KMS-11 (cell line): Measurements from ENCODE around the gene RERE.

Source experiments
- H2AFZ ChIP-seq: fragments of 200-600 bp; sonication (generic); 2 replicates; pipeline ENCODE4 v1.6.1; 2016; ENCODE audit warnings: antibody characterized with exemption, mixed run types, low read depth
- H3K27ac ChIP-seq: fragments of 200-600 bp; sonication (generic); 2 replicates; pipeline ENCODE4 v1.6.1; 2016; ENCODE audit warnings: mild to moderate bottlenecking, mixed run types
- H3K27me3 ChIP-seq: fragments of 200-600 bp; sonication (generic); 2 replicates; pipeline ENCODE4 v1.6.1; 2017; ENCODE audit warnings: mild to moderate bottlenecking, low read depth, mixed run types, moderate library complexity; ENCODE audit not compliant: insufficient read depth
- H3K36me3 ChIP-seq: fragments of 200-600 bp; sonication (generic); 2 replicates; pipeline ENCODE4 v1.6.1; 2017; ENCODE audit warnings: mild to moderate bottlenecking, mixed run types; ENCODE audit not compliant: insufficient read depth
- H3K4me1 ChIP-seq: fragments of 200-600 bp; sonication (generic); 2 replicates; pipeline ENCODE4 v1.6.1; 2016; ENCODE audit warnings: mild to moderate bottlenecking, low read depth, mixed run types; ENCODE audit not compliant: poor library complexity, severe bottlenecking
- H3K4me2 ChIP-seq: fragments of 200-600 bp; sonication (generic); 2 replicates; pipeline ENCODE4 v1.7.0; 2016; ENCODE audit warnings: mild to moderate bottlenecking, mixed run types
- H3K4me3 ChIP-seq: fragments of 200-600 bp; sonication (generic); IDR thresholded peaks from 2 replicates; pipeline ENCODE4 v1.6.1; 2017; ENCODE audit warnings: low read depth, low read length, mixed read lengths; ENCODE audit not compliant: insufficient read depth
- H3K79me2 ChIP-seq: fragments of 200-600 bp; sonication (generic); 2 replicates; pipeline ENCODE4 v1.6.1; 2016; ENCODE audit warnings: low read depth, mixed run types; ENCODE audit not compliant: insufficient read depth
- H3K9ac ChIP-seq: fragments of 200-600 bp; sonication (generic); 2 replicates; pipeline ENCODE4 v1.6.1; 2016; ENCODE audit warnings: mild to moderate bottlenecking, mixed run types
- H4K20me1 ChIP-seq: fragments of 200-600 bp; sonication (generic); 2 replicates; pipeline ENCODE4 v1.6.1; 2016; ENCODE audit warnings: mild to moderate bottlenecking, mixed run types; ENCODE audit not compliant: insufficient read depth
- TF ChIP-seq, protein P1 (sequence below): fragments of 200-600 bp; sonication (generic); conservative IDR thresholded peaks from 2 replicates; pipeline ENCODE4 v1.6.1; 2017; ENCODE audit warnings: low read depth, mild to moderate bottlenecking, antibody characterized with exemption, low read length, moderate library complexity, mixed read lengths

The RERE gene

GRCh38 chr1:8390707-8391106, 426.7 kb downstream of the RERE start:
- Histone ChIP-seq H4K20me1 (no peaks in the 10 kb centered on the region), H3K4me3 (no peak overlapping the region), H3K79me2 (no peaks in the 10 kb centered on the region), H3K27ac (no peak overlapping the region), H3K36me3 (no peaks in the 10 kb centered on the region), H3K4me2 (no peak overlapping the region), H3K4me1 (peaks cover 6% of the 10 kb centered on the region), H2AFZ (no peak overlapping the region), H3K9ac (no peak overlapping the region), H3K27me3 (no peaks in the 10 kb centered on the region)
- TF ChIP-seq, protein P1, sequence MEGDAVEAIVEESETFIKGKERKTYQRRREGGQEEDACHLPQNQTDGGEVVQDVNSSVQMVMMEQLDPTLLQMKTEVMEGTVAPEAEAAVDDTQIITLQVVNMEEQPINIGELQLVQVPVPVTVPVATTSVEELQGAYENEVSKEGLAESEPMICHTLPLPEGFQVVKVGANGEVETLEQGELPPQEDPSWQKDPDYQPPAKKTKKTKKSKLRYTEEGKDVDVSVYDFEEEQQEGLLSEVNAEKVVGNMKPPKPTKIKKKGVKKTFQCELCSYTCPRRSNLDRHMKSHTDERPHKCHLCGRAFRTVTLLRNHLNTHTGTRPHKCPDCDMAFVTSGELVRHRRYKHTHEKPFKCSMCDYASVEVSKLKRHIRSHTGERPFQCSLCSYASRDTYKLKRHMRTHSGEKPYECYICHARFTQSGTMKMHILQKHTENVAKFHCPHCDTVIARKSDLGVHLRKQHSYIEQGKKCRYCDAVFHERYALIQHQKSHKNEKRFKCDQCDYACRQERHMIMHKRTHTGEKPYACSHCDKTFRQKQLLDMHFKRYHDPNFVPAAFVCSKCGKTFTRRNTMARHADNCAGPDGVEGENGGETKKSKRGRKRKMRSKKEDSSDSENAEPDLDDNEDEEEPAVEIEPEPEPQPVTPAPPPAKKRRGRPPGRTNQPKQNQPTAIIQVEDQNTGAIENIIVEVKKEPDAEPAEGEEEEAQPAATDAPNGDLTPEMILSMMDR: no peak

DNA sequence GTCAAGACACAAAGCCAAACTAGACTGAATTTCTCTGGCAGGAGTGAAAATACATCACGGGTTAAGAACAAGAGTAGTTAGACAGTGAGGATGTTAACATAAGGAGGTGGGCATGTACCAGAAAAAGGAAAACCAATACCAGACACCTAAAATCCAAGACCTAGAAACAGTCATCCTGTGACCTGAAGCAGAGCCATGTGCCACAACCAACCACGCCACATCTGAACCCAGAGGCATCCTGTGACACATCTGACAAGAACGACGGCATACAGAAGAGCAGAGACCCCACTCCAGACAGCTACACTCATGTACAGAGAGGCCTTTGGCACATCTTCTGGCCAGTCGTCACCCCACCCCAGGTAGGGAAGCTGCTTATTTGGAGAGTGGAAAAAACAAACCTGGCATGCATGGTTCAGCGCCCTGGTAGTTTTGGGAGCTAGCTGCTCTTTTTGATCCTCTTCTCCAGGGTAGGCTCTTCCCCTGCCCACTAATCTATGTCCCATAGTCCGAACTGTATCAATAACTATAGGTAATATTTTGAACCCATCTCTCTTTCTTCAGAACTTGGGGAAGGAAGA, 427.4 kb downstream of the RERE start:
- TF ChIP-seq, protein P1: no peak
- no peaks in the 10 kb centered on the region for H3K36me3 ChIP-seq
- H3K4me3 ChIP-seq: no peak overlapping the region
- H3K4me1 ChIP-seq: no peaks in the 10 kb centered on the region
- H3K4me2 ChIP-seq: no peak overlapping the region
- no peaks in the 10 kb centered on the region for H3K79me2 ChIP-seq
- H2AFZ ChIP-seq: no peak overlapping the region
- H3K27me3 ChIP-seq: no peaks in the 10 kb centered on the region
- H3K9ac ChIP-seq: no peak overlapping the region
- H4K20me1 ChIP-seq: no peaks in the 10 kb centered on the region
- no peak overlapping the region for H3K27ac ChIP-seq

GRCh38 chr1:8388732-8389562, 428.5 kb downstream of the RERE start:
- no peaks in the 10 kb centered on the region for H3K79me2 ChIP-seq
- H3K9ac ChIP-seq: no peak overlapping the region
- H4K20me1 ChIP-seq: no peaks in the 10 kb centered on the region

DNA sequence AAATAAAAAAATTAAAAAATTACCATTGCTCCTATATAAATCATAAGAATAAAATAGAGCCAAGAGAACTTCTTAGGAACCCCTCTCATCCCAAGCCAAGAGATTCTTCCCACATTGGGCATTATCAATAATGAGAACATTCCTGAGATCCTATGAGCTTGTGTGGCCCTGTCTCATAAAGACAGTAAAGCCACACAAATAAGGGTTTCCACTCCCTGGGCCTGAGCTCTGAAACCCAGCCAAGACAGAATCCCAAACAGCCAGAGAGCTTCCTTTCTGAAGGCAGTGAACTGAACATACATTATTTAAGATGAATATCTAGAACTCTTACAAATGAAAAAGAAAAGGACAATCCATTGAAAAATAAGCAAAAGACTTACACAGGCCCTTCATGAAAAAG, 431.2 kb downstream of the RERE start:
- H3K36me3 ChIP-seq: no peaks in the 10 kb centered on the region
- no peak overlapping the region for H3K4me2 ChIP-seq

More at GRCh38 chr1:8388732-8389562, 428.5 kb downstream of the RERE start:
- Histone ChIP-seq H3K4me2 (no peak overlapping the region), H3K36me3 (no peaks in the 10 kb centered on the region), H3K27me3 (no peaks in the 10 kb centered on the region), H3K27ac (no peak overlapping the region), H3K4me1 (no peaks in the 10 kb centered on the region), H3K4me3 (no peak overlapping the region), H2AFZ (no peak overlapping the region)
- TF ChIP-seq, protein P1: no peak

More for the DNA sequence above, 431.2 kb downstream of the RERE start:
- no peaks in the 10 kb centered on the region for H3K27me3 ChIP-seq
- H3K27ac ChIP-seq: no peak overlapping the region
- H4K20me1 ChIP-seq: no peaks in the 10 kb centered on the region
- no peaks in the 10 kb centered on the region for H3K4me1 ChIP-seq
- H3K9ac ChIP-seq: no peak overlapping the region
- no peak overlapping the region for H2AFZ ChIP-seq
- TF ChIP-seq, protein P1: no peak
- H3K4me3 ChIP-seq: no peak overlapping the region
- H3K79me2 ChIP-seq: no peaks in the 10 kb centered on the region
